Measurements from ENCODE around the gene MTG2. TPM values are rescaled to one million over a fixed set of nuclear protein-coding genes. Genes with fewer than 3 reads are reported as not detected.

Gene MTG2
- total RNA-seq, 4 donors from 2014 or later = 19.3 to 32.5 (median 26.3) TPM

DNA sequence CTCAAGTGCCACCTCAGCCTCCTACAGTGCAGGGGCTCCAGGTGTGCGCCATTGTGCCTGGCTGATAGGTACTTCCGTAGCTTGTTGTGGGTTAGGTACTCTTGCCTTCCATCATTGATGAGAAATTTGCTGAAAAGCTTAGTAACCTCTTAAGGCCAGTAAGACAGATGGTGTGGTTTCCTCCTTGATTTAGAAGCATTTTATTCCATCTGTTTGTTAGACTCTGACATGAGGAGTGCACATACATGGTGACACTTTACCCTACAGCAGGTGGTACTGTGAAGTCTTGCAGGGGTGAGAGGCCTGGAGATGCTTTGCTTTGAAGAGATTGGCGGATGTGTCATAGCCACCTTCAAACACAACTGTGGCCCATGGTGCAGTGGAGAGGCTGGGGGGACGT, 14.8 kb upstream of the MTG2 start:
- DNase-seq (ENCODE audit: low spot score) = no peak
- ATAC-seq (ENCODE audit: low FRiP score) = no peak
- TF ChIP-seq, protein P1, sequence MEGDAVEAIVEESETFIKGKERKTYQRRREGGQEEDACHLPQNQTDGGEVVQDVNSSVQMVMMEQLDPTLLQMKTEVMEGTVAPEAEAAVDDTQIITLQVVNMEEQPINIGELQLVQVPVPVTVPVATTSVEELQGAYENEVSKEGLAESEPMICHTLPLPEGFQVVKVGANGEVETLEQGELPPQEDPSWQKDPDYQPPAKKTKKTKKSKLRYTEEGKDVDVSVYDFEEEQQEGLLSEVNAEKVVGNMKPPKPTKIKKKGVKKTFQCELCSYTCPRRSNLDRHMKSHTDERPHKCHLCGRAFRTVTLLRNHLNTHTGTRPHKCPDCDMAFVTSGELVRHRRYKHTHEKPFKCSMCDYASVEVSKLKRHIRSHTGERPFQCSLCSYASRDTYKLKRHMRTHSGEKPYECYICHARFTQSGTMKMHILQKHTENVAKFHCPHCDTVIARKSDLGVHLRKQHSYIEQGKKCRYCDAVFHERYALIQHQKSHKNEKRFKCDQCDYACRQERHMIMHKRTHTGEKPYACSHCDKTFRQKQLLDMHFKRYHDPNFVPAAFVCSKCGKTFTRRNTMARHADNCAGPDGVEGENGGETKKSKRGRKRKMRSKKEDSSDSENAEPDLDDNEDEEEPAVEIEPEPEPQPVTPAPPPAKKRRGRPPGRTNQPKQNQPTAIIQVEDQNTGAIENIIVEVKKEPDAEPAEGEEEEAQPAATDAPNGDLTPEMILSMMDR (IDR thresholded peaks at IDR 0.05) = no peak

DNA sequence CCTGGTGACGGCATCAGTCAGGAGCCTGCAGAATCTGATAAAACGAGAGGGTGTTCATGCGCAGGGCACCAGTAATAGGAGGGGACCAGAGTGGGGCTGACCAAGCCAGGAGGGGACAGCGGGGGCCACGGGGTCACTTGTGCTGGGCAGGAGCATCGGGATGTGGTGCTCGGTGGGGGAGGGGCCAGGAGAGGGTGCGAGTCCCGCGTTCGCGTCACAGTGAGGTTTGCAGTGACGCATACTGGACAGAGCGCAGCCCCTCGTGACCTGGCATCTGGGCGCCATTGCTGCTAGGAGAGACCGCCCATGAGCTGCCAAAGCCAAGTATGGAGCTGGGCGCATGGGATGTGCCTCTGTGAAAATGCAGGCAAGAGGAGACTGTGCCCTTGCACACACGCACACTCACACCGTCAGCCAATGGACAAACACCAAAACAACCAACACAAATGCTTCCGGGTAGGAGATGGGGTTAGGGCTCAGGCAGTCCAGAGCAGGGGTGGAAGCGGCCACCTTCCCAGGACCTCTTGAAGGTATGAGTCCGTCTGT, 13.9 kb upstream of the MTG2 start:
- no peak for ATAC-seq (ENCODE audit: low FRiP score)
- TF ChIP-seq, protein P1 (IDR thresholded peaks at IDR 0.05) = no peak
- no peak for DNase-seq (ENCODE audit: low spot score)

DNA sequence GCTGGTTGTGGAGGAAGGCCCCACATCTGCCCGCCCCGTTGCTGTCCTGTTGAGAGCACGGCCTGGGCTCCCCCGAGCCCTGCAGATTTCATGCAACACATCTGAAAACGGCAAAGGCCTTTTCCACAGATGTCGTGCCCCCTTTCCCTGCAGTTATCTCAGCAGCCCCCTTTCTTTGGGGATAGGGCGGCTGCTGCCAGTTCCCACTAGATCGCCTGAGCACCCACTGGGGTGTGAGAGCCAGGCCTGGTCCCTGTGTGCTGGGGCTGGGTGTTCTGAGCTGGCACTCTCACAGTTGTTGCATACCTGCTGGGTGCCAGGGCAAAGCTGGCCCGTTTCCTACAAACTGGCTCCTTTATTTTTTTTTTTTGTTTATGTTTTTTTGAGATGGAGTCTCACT, 12.3 kb upstream of the MTG2 start:
- TF ChIP-seq, protein P1 (IDR thresholded peaks at IDR 0.05) = no peak
- no peak for ATAC-seq (ENCODE audit: low FRiP score)
- no peak for DNase-seq (ENCODE audit: low spot score)

DNA sequence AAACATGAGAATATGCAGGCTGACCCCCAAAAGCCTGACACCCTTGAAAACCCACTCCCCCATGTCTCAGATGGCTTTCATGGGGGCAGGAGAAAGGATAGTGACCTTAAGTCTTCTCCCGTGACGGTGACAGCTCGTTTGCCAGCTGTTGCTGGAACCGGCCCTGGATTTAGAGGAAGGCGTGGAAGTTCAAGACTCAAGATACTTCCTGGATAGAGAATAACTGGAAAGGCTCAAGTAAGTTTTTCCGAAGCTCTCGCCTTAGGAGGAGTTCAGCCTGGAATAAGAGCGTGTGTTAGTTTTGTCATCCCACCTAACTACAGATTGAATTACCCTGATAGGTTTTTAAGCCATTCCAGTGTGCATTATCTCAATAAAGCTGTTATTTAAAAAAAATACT, 11.6 kb upstream of the MTG2 start:
- ATAC-seq (ENCODE audit: low FRiP score) (no peak), DNase-seq (ENCODE audit: low spot score) (no peak)
- TF ChIP-seq, protein P1 (IDR thresholded peaks at IDR 0.05) = no peak

DNA sequence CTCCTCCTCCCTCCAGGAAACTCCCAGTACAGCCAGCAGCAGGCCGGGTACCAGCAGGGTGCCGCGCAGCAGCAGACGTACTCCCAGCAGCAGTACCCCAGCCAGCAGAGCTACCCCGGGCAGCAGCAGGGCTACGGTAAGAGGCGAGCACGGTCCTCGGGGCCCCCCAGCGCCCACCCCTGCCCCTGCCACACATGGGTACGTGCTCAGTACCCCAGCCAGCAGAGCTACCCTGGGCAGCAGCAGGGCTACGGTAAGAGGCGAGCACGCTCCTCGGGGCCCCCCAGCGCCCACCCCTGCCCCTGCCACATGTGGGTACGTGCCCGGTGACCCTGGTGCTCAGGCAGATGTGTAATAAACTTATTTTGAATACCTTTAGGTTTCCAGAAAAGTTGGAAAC, 10.2 kb upstream of the MTG2 start:
- TF ChIP-seq, protein P1 (IDR thresholded peaks at IDR 0.05) = no peak
- DNase-seq (ENCODE audit: low spot score) = no peak
- no peak for ATAC-seq (ENCODE audit: low FRiP score)

DNA sequence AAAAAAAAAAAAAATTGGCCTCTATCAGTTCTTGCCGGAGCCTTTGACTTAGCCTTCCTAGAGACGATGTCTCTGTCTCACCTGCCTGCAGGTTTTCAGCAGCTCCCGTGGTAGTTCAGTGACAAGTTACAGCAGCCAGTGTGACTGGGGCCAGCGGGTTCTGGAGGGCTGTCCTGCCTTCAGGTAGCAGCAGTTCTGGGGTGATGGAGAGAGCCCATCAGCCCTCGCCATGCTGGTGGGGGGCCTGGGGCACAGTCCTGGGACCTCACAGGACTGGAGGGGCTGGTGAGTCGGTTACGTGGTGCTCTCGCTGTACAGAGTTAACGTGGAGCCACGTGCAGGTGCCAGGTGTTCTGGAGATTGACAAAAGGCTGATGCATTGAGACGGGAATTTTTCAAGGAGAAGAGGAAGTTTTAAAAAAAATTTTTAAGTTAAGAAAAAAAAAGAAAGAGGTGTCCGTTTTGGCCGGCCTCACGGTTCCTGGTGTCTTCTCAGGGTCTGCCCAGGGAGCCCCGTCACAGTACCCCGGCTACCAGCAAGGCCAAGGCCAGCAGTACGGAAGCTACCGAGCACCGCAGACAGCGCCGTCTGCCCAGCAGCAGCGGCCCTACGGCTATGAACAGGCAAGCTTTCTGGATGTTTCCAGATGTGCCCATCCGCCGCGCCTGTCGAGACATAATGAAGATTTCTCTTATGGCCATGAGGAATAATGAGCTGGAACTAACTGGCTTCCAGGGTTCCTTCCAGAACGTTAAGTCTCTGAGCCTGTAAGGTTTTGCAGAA, 8.6 kb upstream of the MTG2 start:
- DNase-seq (ENCODE audit: low spot score) (no peak), ATAC-seq (ENCODE audit: low FRiP score) (no peak)
- TF ChIP-seq, protein P1 (IDR thresholded peaks at IDR 0.05) = no peak

All from omental fat pad (tissue), 4 donors.